OCI-LY7 (cell line): Measurements from ENCODE around the gene ASB18. TPM values are rescaled to one million over a fixed set of nuclear protein-coding genes. Genes with fewer than 3 reads are reported as not detected.

Experiments
- BruUV-seq: library from RNA; stranded (reverse); fragments of 400-500 nt; replicated peaks from 2 replicates; lab custom pipeline; 2021; lab: Mats Ljungman, UMichigan
- CTCF ChIA-PET: fragments of 300-600 bp; sonication (Branson Sonifier 250); formaldehyde crosslinking; loops from one replicate; lab custom pipeline; 2022; ENCODE audit warnings: antibody characterized with exemption; ENCODE audit not compliant: unreplicated experiment; lab: Charles Lee
- POLR2A ChIA-PET: fragments of 300-600 bp; sonication (Branson Sonifier 250); formaldehyde crosslinking; loops from one replicate; lab custom pipeline; 2022; ENCODE audit warnings: antibody characterized with exemption; lab: Charles Lee
- DNase-seq: peaks from one replicate; pipeline ENCODE4 v3.0.0-alpha.2; 2015; ENCODE audit warnings: low spot score
- H2AFZ ChIP-seq: fragments of 200-600 bp; sonication (generic), shearing (Covaris generic); 2 replicates; pipeline ENCODE4 v1.6.1; 2014; ENCODE audit warnings: mild to moderate bottlenecking, antibody characterized with exemption, low read length, moderate library complexity
- H3K27ac ChIP-seq: fragments of 200-600 bp; sonication (generic); 2 replicates; pipeline ENCODE4 v1.5.1; 2014; ENCODE audit warnings: mixed run types, low read depth, mild to moderate bottlenecking, moderate library complexity, low read length, inconsistent platforms; ENCODE audit not compliant: poor library complexity, severe bottlenecking
- H3K36me3 ChIP-seq: fragments of 200-600 bp; sonication (generic); 2 replicates; pipeline ENCODE4 v1.6.1; 2014; ENCODE audit warnings: mild to moderate bottlenecking, antibody characterized with exemption, low read length, moderate library complexity, mixed read lengths; ENCODE audit not compliant: insufficient read depth
- H3K4me1 ChIP-seq: fragments of 200-600 bp; sonication (generic); 2 replicates; pipeline ENCODE4 v1.5.1; 2014; ENCODE audit warnings: mild to moderate bottlenecking, low read length; ENCODE audit not compliant: insufficient read depth, poor library complexity, severe bottlenecking
- H3K4me2 ChIP-seq: fragments of 200-600 bp; sonication (generic); 2 replicates; pipeline ENCODE4 v1.6.1; 2014; ENCODE audit warnings: mild to moderate bottlenecking, low read length
- H3K4me3 ChIP-seq: fragments of 200-600 bp; sonication (generic); 2 replicates; pipeline ENCODE4 v1.5.1; 2014; ENCODE audit warnings: mild to moderate bottlenecking, low read depth, low read length; ENCODE audit not compliant: poor library complexity, severe bottlenecking
- H3K79me2 ChIP-seq: fragments of 200-600 bp; sonication (generic); 2 replicates; pipeline ENCODE4 v1.6.1; 2016; ENCODE audit warnings: low read depth, mild to moderate bottlenecking, low read length, moderate library complexity, mixed read lengths; ENCODE audit not compliant: insufficient read depth
- H3K9me2 ChIP-seq: fragments of 200-600 bp; sonication (generic); 2 replicates; pipeline ENCODE4 v1.6.1; 2016; ENCODE audit warnings: mild to moderate bottlenecking, low read length, mixed read lengths; ENCODE audit not compliant: insufficient read depth
- H3K9me3 ChIP-seq: fragments of 200-600 bp; sonication (generic); 2 replicates; pipeline ENCODE4 v1.6.1; 2014; ENCODE audit warnings: mild to moderate bottlenecking, mixed run types, low read length, mixed read lengths
- H4K20me1 ChIP-seq: fragments of 200-600 bp; sonication (generic); 2 replicates; pipeline ENCODE4 v1.6.1; 2014; ENCODE audit warnings: mild to moderate bottlenecking, antibody characterized with exemption, low read length, moderate library complexity, mixed read lengths; ENCODE audit not compliant: insufficient read depth
- EZH2phosphoT487 ChIP-seq: fragments of 200-600 bp; sonication (generic); IDR thresholded peaks from 2 replicates; pipeline ENCODE4 v1.6.1; 2018; ENCODE audit warnings: low read depth, borderline replicate concordance, mild to moderate bottlenecking, mixed run types, antibody characterized with exemption, low read length, moderate library complexity, mixed read lengths
- intact Hi-C: fragments of 100-400 bp; cut with micrococcal nuclease; formaldehyde crosslinking; loops from one replicate; pipeline ENCODE4 v1.10.0; 2022; ENCODE audit not compliant: unreplicated experiment
- total RNA-seq, 2 experiments: library from RNA; depleted of rRNA in 1 of 2; stranded (reverse); fragments of >200 nt in 1 of 2; shearing (Covaris generic) in 1 of 2; gene quantifications; 2 replicates each; pipeline ENCODE4 v1.2.3, GENCODE V29; 2014 to 2022
- TF ChIP-seq, protein P1 (sequence below): fragments of 200-600 bp; sonication (generic); conservative IDR thresholded peaks from 2 replicates; pipeline ENCODE4 v1.5.1; 2014; ENCODE audit warnings: mild to moderate bottlenecking, antibody characterized with exemption, low read length, moderate library complexity, mixed read lengths

ASB18 gene
- total RNA-seq, 2 experiments from 2014 or later, result not detected

DNA sequence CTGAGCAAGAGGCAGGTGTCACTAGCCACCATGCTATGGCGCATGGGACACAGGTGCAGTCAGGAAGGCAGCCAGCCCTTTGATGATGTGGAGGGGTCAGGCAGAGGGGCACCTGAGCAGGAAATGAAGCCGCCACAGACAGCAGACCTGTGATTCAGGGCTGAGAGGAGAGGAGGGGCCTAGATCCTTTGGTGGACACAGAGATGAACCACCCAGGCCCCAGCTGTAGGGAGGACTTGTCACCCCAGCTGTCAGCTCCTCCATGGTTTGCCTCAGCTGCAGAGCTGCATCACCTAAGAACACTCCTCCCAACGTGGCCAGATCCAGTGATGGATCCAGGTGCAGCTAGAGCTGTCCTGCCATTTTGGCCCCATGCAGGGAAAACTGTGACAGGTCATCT, 11.6 kb downstream of the ASB18 start:
- intact Hi-C loops, result no loop called here
- Histone ChIP-seq H3K4me3 (no peak overlapping the region), H3K4me2 (no peak overlapping the region), H4K20me1 (no peaks in the 10 kb centered on the region), H3K36me3 (no peaks in the 10 kb centered on the region), H3K9me2 (no peaks in the 10 kb centered on the region), H3K27ac (no peak overlapping the region), H3K9me3 (no peaks in the 10 kb centered on the region), H2AFZ (no peak overlapping the region), H3K4me1 (no peaks in the 10 kb centered on the region), H3K79me2 (no peaks in the 10 kb centered on the region)
- no peak for TF ChIP-seq EZH2phosphoT487
- TF ChIP-seq, protein P1, sequence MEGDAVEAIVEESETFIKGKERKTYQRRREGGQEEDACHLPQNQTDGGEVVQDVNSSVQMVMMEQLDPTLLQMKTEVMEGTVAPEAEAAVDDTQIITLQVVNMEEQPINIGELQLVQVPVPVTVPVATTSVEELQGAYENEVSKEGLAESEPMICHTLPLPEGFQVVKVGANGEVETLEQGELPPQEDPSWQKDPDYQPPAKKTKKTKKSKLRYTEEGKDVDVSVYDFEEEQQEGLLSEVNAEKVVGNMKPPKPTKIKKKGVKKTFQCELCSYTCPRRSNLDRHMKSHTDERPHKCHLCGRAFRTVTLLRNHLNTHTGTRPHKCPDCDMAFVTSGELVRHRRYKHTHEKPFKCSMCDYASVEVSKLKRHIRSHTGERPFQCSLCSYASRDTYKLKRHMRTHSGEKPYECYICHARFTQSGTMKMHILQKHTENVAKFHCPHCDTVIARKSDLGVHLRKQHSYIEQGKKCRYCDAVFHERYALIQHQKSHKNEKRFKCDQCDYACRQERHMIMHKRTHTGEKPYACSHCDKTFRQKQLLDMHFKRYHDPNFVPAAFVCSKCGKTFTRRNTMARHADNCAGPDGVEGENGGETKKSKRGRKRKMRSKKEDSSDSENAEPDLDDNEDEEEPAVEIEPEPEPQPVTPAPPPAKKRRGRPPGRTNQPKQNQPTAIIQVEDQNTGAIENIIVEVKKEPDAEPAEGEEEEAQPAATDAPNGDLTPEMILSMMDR, result no peak
- CTCF ChIA-PET, result no interaction called here
- no TSS peak for BruUV-seq
- POLR2A ChIA-PET, result interaction anchor here (0.7 kb wide), 1 partner anchor 19 kb away, joined by 3 read pairs; no protein-coding TSS in a partner anchor
- DNase-seq, result no peak

DNA sequence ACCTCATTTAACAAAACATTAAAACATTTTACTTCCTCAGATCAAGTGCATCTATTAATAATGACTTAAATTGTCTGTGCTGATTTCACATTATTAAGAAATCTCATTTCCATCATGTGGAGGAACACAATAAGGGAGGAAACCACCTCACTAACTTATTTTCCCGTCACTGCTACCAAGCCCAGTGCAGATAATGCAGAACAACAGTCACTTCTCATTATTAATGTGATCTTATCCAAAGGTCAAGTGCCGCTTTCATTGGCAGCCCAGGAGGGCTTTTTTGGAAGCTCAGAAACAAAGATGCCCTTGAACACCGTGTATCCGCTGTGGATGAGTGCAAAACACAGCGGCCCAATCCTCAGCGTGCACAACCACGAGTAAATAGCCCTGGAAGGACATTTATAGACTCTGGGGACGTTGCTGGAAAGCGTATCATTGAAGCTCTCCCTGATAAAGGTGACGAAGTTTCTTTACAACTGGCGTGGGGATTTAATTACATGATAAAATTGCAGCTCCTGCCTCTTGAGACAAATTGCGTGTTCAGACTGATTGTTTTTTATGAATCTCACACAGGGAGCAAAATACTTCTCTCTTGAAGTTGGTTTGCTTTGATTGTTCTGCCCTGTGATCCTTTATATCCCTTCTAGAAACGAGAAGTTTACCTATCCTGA, 13.2 kb downstream of the ASB18 start:
- Histone ChIP-seq H4K20me1 (no peaks in the 10 kb centered on the region), H3K79me2 (no peaks in the 10 kb centered on the region), H2AFZ (no peak overlapping the region), H3K4me3 (no peak overlapping the region), H3K9me3 (no peaks in the 10 kb centered on the region), H3K36me3 (no peaks in the 10 kb centered on the region), H3K27ac (no peak overlapping the region), H3K4me1 (no peaks in the 10 kb centered on the region), H3K4me2 (no peak overlapping the region), H3K9me2 (no peaks in the 10 kb centered on the region)
- DNase-seq, result no peak
- CTCF ChIA-PET, result no interaction called here
- no TSS peak for BruUV-seq
- POLR2A ChIA-PET, result no interaction called here
- TF ChIP-seq EZH2phosphoT487, result no peak
- TF ChIP-seq, protein P1, result no peak
- intact Hi-C loops, result no loop called here

DNA sequence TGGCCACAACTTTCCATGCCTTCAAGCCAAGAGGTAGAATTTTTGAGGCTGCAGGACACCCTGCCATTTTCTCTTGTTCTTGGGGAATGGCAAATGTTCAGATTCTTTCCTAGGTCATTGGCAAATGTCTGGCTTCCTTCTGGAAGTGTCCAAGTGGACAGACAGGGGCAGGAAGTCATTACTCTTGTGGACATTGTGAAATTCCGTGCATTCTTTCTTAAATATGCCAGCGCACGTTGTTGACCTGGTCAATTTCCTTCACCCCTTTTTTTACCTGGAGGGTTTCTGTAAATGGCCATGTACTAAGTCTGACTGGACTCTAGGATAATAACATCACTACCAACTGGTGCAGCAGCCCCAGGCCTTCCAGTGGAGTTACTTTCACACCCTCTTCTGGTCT, 13.9 kb downstream of the ASB18 start:
- no peaks in the 10 kb centered on the region for H4K20me1 ChIP-seq
- H3K36me3 ChIP-seq, result no peaks in the 10 kb centered on the region
- no peak overlapping the region for H3K27ac ChIP-seq
- H3K4me2 ChIP-seq, result no peak overlapping the region
- DNase-seq, result no peak
- H2AFZ ChIP-seq, result no peak overlapping the region
- no peaks in the 10 kb centered on the region for H3K9me2 ChIP-seq
- TF ChIP-seq, protein P1, result no peak
- no peak for TF ChIP-seq EZH2phosphoT487
- CTCF ChIA-PET, result no interaction called here
- H3K4me3 ChIP-seq, result no peak overlapping the region
- no TSS peak for BruUV-seq
- intact Hi-C loops, result no loop called here
- H3K4me1 ChIP-seq, result no peaks in the 10 kb centered on the region
- POLR2A ChIA-PET, result no interaction called here
- no peaks in the 10 kb centered on the region for H3K79me2 ChIP-seq
- no peaks in the 10 kb centered on the region for H3K9me3 ChIP-seq
